ENCODE measurements around the gene PTAR1. TPM values are rescaled to one million over a fixed set of nuclear protein-coding genes. Genes with fewer than 3 reads are reported as not detected.

Gene PTAR1
- total and polyA plus RNA-seq, 8 donors, result 49.5 to 117 (median 73.1) TPM

- DNase-seq, result peak; percentile 83 to 94 (median 90)
- peaks cover 0 to 50% of the 10 kb centered on the region in 2 donors for H3K27me3 ChIP-seq
- H3K4me1 ChIP-seq, result peaks cover 0 to 22% of the 10 kb centered on the region in 2 donors
- ATAC-seq, result peak; percentile 90
- H3K4me3 ChIP-seq, result peak overlapping the region; percentile 54 to 81
- no peaks in the 10 kb centered on the region for H3K9me3 ChIP-seq
- peak; percentile 79 to 84 for TF ChIP-seq CTCF (IDR thresholded peaks at IDR 0.05)
- H3K36me3 ChIP-seq, result no peaks in the 10 kb centered on the region
- peak overlapping the region; percentile 35 to 74 for H3K27ac ChIP-seq
- intact Hi-C loops (cut with DNase I), result loop anchor here in 1 of 2 donors (10.0 kb wide), 1 partner anchor 62 kb away; no protein-coding TSS in a partner anchor
Measured at GRCh38 chr9:69672596-69673310, 87.1 kb downstream of the PTAR1 start.

- no peaks in the 10 kb centered on the region for H3K36me3 ChIP-seq
- intact Hi-C loops (cut with DNase I), result loop anchor here in 1 of 2 donors (10.0 kb wide), 1 partner anchor 63 kb away; no protein-coding TSS in a partner anchor
- peak within 1 kb of the TSS; percentile 35 to 74 for H3K27ac ChIP-seq
- peak within 1 kb of the TSS; percentile 54 to 81 for H3K4me3 ChIP-seq
- H3K4me1 ChIP-seq, result peaks cover 0 to 22% of the 10 kb centered on the region in 2 donors
- H3K9me3 ChIP-seq, result no peaks in the 10 kb centered on the region
- H3K27me3 ChIP-seq, result peaks cover 0 to 50% of the 10 kb centered on the region in 2 donors
- TF ChIP-seq CTCF (IDR thresholded peaks at IDR 0.05), result no peak
- ATAC-seq, result peak; percentile 71
- DNase-seq, result peak; percentile 58 to 88 (median 82)
Measured at GRCh38 chr9:69671879-69672595, 87.8 kb downstream of the PTAR1 start, which contains the start of gene APBA1. Gene APBA1, minus strand, starts transcription at chr9:69672371.

GRCh38 chr9:69671311-69671878, 88.4 kb downstream of the PTAR1 start:
- ATAC-seq (peak; percentile 2), DNase-seq (peak in 1 of 4 donors; percentile 33)
- peaks cover 0 to 22% of the 10 kb centered on the region in 2 donors for H3K4me1 ChIP-seq
- intact Hi-C loops (cut with DNase I), result loop anchor here in 1 of 2 donors (10.0 kb wide), 1 partner anchor 63 kb away; no protein-coding TSS in a partner anchor
- peak overlapping the region; percentile 54 to 81 for H3K4me3 ChIP-seq
- no peaks in the 10 kb centered on the region for H3K9me3 ChIP-seq
- H3K27ac ChIP-seq, result no peak overlapping the region
- no peak for TF ChIP-seq CTCF (IDR thresholded peaks at IDR 0.05)
- no peaks in the 10 kb centered on the region for H3K36me3 ChIP-seq
- H3K27me3 ChIP-seq, result peaks cover 0 to 50% of the 10 kb centered on the region in 2 donors

GRCh38 chr9:69667306-69667705, 92.5 kb downstream of the PTAR1 start:
- ATAC-seq, result no peak
- intact Hi-C loops (cut with DNase I), result no loop called here

More at GRCh38 chr9:69667306-69667705, 92.5 kb downstream of the PTAR1 start:
- no peak for DNase-seq
- Histone ChIP-seq H3K27ac (no peak overlapping the region), H3K36me3 (no peaks in the 10 kb centered on the region), H3K27me3 (peaks cover 0 to 34% of the 10 kb centered on the region in 2 donors), H3K4me3 (no peak overlapping the region), H3K9me3 (no peaks in the 10 kb centered on the region), H3K4me1 (peaks cover 0 to 5% of the 10 kb centered on the region in 2 donors)
- no peak for TF ChIP-seq CTCF (IDR thresholded peaks at IDR 0.05)

Measured in left lung (tissue), 10 donors.